ENCODE data around the gene MTUS2. TPM values are rescaled to one million over a fixed set of nuclear protein-coding genes. Genes with fewer than 3 reads are reported as not detected.

MTUS2 gene
- total and polyA plus RNA-seq, 2 experiments from 2014 or later: 0.27 to 0.38 TPM

- TF ChIP-seq ZNF462 (CRISPR knock-in tag; IDR thresholded peaks at IDR 0.05): no peak
Observed at GRCh38 chr13:29022968-29023367, 202.8 kb downstream of the MTUS2 start (continued).

DNA sequence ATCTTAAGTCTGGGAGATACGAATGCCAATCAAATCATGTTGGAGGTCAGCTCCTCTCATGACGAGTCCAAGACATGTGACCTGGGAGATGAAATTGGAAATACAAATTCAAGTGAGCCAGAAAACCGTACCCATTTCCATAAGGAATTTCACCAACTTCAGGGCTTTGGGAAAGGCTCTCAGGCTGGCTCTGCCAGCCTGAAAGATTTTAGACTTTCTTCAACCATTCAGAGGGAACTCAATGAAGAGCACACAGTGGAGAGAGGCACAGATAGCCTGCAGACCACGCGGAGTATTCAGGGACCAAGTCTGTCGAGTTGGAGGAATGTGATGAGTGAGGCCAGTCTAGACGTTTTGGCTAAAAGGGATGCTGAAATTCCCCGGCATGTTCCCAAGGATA, 204.6 kb downstream of the MTUS2 start:
- no peak overlapping the region for H3K27ac Mint-ChIP-seq
- peaks cover 2% of the 10 kb centered on the region; the same call in 1 of the 3 replicates for H3K36me3 Mint-ChIP-seq (ENCODE audit: low read depth)
- H3K27ac ChIP-seq (ENCODE audit: low read depth): no peak overlapping the region
- DNase-seq (ENCODE audit: low spot score) (no peak), ATAC-seq (no peak)
- peaks cover 4% of the 10 kb centered on the region; the same call in 1 of the 3 replicates for H3K9me3 Mint-ChIP-seq
- no peak overlapping the region for H3K4me3 Mint-ChIP-seq
- no peaks in the 10 kb centered on the region for H3K4me1 ChIP-seq (ENCODE audit: insufficient read depth)
- H3K27me3 ChIP-seq (ENCODE audit: insufficient read depth): no peaks in the 10 kb centered on the region
- H4K20me1 ChIP-seq (replicated peaks; ENCODE audit: insufficient read depth): no peaks in the 10 kb centered on the region
- H2AFZ ChIP-seq: no peak overlapping the region
- no peak overlapping the region for H3K4me3 ChIP-seq
- H3K9me2 ChIP-seq (ENCODE audit: insufficient read depth): no peaks in the 10 kb centered on the region
- no peaks in the 10 kb centered on the region for H3K79me2 ChIP-seq (replicated peaks; ENCODE audit: insufficient read depth)
- H3K36me3 ChIP-seq (ENCODE audit: insufficient read depth): no peaks in the 10 kb centered on the region
- H3F3A ChIP-seq (replicated peaks; ENCODE audit: low read depth): no peaks in the 10 kb centered on the region
- peaks cover 7% of the 10 kb centered on the region for H3K27me3 Mint-ChIP-seq (ENCODE audit: insufficient read depth, low read depth, poor library complexity)
- H3K4me1 Mint-ChIP-seq: no peaks in the 10 kb centered on the region
- H3K4me2 ChIP-seq: no peak overlapping the region
- TF ChIP-seq ZNF114 (CRISPR knock-in tag; IDR thresholded peaks at IDR 0.05): no peak
- no peak for TF ChIP-seq ZNF331 (CRISPR knock-in tag; IDR thresholded peaks at IDR 0.05; ENCODE audit: low read depth)
- TF ChIP-seq POLR2AphosphoS5 (IDR thresholded peaks at IDR 0.05; ENCODE audit: low read depth): no peak
- no peak for TF ChIP-seq REST (IDR thresholded peaks at IDR 0.05; ENCODE audit: unreplicated experiment)
- no peak for TF ChIP-seq NANOG (IDR thresholded peaks at IDR 0.05; ENCODE audit: borderline replicate concordance)
- no peak for TF ChIP-seq JUNB (IDR thresholded peaks at IDR 0.05; ENCODE audit: unreplicated experiment)
- no peak for TF ChIP-seq EZH2 (IDR thresholded peaks at IDR 0.05; ENCODE audit: low read depth, unreplicated experiment)
- TF ChIP-seq CTCF (conservative IDR thresholded peaks at IDR 0.05; ENCODE audit: low read depth in 2 of 2): no peak
- no peak for TF ChIP-seq EZH2phosphoT487 (IDR thresholded peaks at IDR 0.05; ENCODE audit: unreplicated experiment)
- TF ChIP-seq, protein P1, sequence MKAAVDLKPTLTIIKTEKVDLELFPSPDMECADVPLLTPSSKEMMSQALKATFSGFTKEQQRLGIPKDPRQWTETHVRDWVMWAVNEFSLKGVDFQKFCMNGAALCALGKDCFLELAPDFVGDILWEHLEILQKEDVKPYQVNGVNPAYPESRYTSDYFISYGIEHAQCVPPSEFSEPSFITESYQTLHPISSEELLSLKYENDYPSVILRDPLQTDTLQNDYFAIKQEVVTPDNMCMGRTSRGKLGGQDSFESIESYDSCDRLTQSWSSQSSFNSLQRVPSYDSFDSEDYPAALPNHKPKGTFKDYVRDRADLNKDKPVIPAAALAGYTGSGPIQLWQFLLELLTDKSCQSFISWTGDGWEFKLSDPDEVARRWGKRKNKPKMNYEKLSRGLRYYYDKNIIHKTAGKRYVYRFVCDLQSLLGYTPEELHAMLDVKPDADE (IDR thresholded peaks at IDR 0.05): no peak
- no peak for TF ChIP-seq CREB1 (CRISPR knock-in tag; IDR thresholded peaks at IDR 0.05; ENCODE audit: low read depth)
- TF ChIP-seq STAT1 (IDR thresholded peaks at IDR 0.05; ENCODE audit: unreplicated experiment): no peak
